GM18868 (cell line): ENCODE measurements around the gene DDIT3.
A peak's percentile ranks its signal among the peaks of the same experiment; 100 is the strongest.

Experiments used
- ATAC-seq: cut with Tn5 transposase; IDR thresholded peaks from one replicate; pipeline ENCODE4 v1.9.1; 2021; ENCODE audit warnings: mild to moderate bottlenecking, moderate library complexity; ENCODE audit not compliant: unreplicated experiment

Gene DDIT3

GRCh38 chr12:57487597-57488401 lies 32.5 kb downstream of the DDIT3 start, which contains the start of gene MARS1:
Gene MARS1, plus strand, starts transcription at chr12:57488068. Its CDS starts 23 bp downstream, at chr12:57488091.
- peak; percentile 99 for ATAC-seq

GRCh38 chr12:57487055-57487596 lies 33.2 kb downstream of the DDIT3 start:
- ATAC-seq: no peak

- ATAC-seq: no peak
Measured at GRCh38 chr12:57485695-57486094, 34.6 kb downstream of the DDIT3 start.

- ATAC-seq: no peak
Measured at GRCh38 chr12:57483466-57483865, 36.8 kb downstream of the DDIT3 start.

- no peak for ATAC-seq
Measured at GRCh38 chr12:57481671-57482070, 38.6 kb downstream of the DDIT3 start.

- peak; percentile 30 for ATAC-seq
Measured at GRCh38 chr12:57479376-57480115, 40.8 kb downstream of the DDIT3 start, which contains the start of gene ARHGAP9. Gene ARHGAP9, minus strand, starts transcription at chr12:57479866. Its CDS starts 460 bp downstream, at chr12:57479406.

GRCh38 chr12:57479043-57479375 lies 41.3 kb downstream of the DDIT3 start:
- no peak for ATAC-seq

- ATAC-seq: peak; percentile 33
Measured at GRCh38 chr12:57477710-57478681, 42.3 kb downstream of the DDIT3 start.

- ATAC-seq: no peak
Measured at GRCh38 chr12:57476993-57477709, 43.2 kb downstream of the DDIT3 start.

GRCh38 chr12:57476162-57476992 lies 43.9 kb downstream of the DDIT3 start:
- peak; percentile 54 for ATAC-seq

GRCh38 chr12:57475271-57476161 lies 44.8 kb downstream of the DDIT3 start:
- ATAC-seq: no peak

GRCh38 chr12:57474862-57475261 lies 45.5 kb downstream of the DDIT3 start:
- ATAC-seq: no peak

GRCh38 chr12:57474430-57474829 lies 45.9 kb downstream of the DDIT3 start:
- no peak for ATAC-seq

- ATAC-seq: no peak
Measured at GRCh38 chr12:57473886-57474285, 46.4 kb downstream of the DDIT3 start.

- ATAC-seq: no peak
Measured at GRCh38 chr12:57473392-57473791, 46.9 kb downstream of the DDIT3 start.

GRCh38 chr12:57472391-57472790 lies 47.9 kb downstream of the DDIT3 start:
- no peak for ATAC-seq

- no peak for ATAC-seq
Measured at GRCh38 chr12:57471661-57472060, 48.7 kb downstream of the DDIT3 start.
